HCT116 (cell line): ENCODE data around the gene HABP2. TPM values are rescaled to one million over a fixed set of nuclear protein-coding genes. Genes with fewer than 3 reads are reported as not detected.

Experiments used
- ATAC-seq: fragments of 200-7000 bp; cut with Tn5 transposase; 2 replicates; pipeline ENCODE4 v1.9.1; 2020; ENCODE audit warnings: mild to moderate bottlenecking, moderate library complexity
- BruUV-seq: library from RNA; stranded (reverse); fragments of 400-500 nt; replicated peaks from 2 replicates; lab custom pipeline; 2021; lab: Mats Ljungman, UMichigan
- CTCF ChIA-PET: fragments of 300-600 bp; sonication (Branson Sonifier 250); formaldehyde crosslinking; loops from one replicate; lab custom pipeline; 2021; ENCODE audit warnings: antibody characterized with exemption; lab: Charles Lee
- POLR2A ChIA-PET: fragments of 300-600, 350-600 bp; sonication (Branson Sonifier 250); formaldehyde crosslinking; loops from one replicate; lab custom pipeline; 2021; ENCODE audit warnings: antibody characterized with exemption; lab: Charles Lee
- RAD21 ChIA-PET, 2 experiments: fragments of 300-600 bp; sonication (Branson Sonifier 250); formaldehyde crosslinking; loops; one replicate each; lab custom pipeline; 2023; ENCODE audit warnings: low total read pairs in 2 of 2; ENCODE audit not compliant: uncharacterized antibody in 2 of 2, unreplicated experiment in 2 of 2, low non-redundant PET in 1 of 2; lab: Charles Lee
- DNase-seq: peaks from one replicate; pipeline ENCODE4 v3.0.0-alpha.2; 2010; ENCODE audit warnings: low read depth, low spot score
- H2AFZ ChIP-seq: fragments of 200-600 bp; shearing (Covaris generic), sonication (generic); 2 replicates; pipeline ENCODE4 v1.6.1; 2017; ENCODE audit warnings: low read depth, mixed run types, mixed read lengths, antibody characterized with exemption, low read length; ENCODE audit not compliant: poor library complexity, severe bottlenecking
- H3K27ac ChIP-seq: 2 replicates; pipeline ENCODE4 v1.5.1; 2012; ENCODE audit warnings: low read depth, low read length
- H3K27me3 ChIP-seq: fragments of 200-600 bp; sonication (generic); 2 replicates; pipeline ENCODE4 v1.6.1; 2016; ENCODE audit warnings: mixed run types, low read length, mixed read lengths; ENCODE audit not compliant: insufficient read depth
- H3K36me3 ChIP-seq, 2 experiments: fragments of 200-500 bp in 1 of 2; fragments of 200-600 bp in 1 of 2; sonication (Bioruptor generic) in 1 of 2; sonication (generic) in 1 of 2; 2 replicates each; pipeline versions ENCODE4 v1.5.1 to v1.6.1; 2014 to 2016; ENCODE audit warnings: low read length in 2 of 2, inconsistent platforms in 1 of 2, mixed read lengths in 1 of 2, mixed run types in 1 of 2; ENCODE audit not compliant: insufficient read depth in 2 of 2, control insufficient read depth in 1 of 2
- H3K4me1 ChIP-seq, 2 experiments: fragments of 200-600 bp in 1 of 2; sonication (generic) in 1 of 2; 2 replicates each; pipeline versions ENCODE4 v1.5.1 to v1.6.1; 2012 to 2017; ENCODE audit warnings: low read length in 2 of 2, inconsistent platforms in 1 of 2, mild to moderate bottlenecking in 1 of 2, mixed read lengths in 1 of 2, mixed run types in 1 of 2, moderate library complexity in 1 of 2; ENCODE audit not compliant: insufficient read depth in 2 of 2, control insufficient read depth in 1 of 2
- H3K4me2 ChIP-seq: fragments of 200-600 bp; sonication (generic); 2 replicates; pipeline ENCODE4 v1.6.1; 2017; ENCODE audit warnings: mixed run types, low read length, mixed read lengths
- H3K4me3 ChIP-seq, 2 experiments: fragments of 200-600 bp in 1 of 2; sonication (generic) in 1 of 2; replicated peaks in 1 of 2; 2 replicates each; pipeline ENCODE4 v1.5.1; 2011 to 2016; ENCODE audit warnings: low read length in 2 of 2, control low read depth in 1 of 2, low read depth in 1 of 2, mild to moderate bottlenecking in 1 of 2, mixed read lengths in 1 of 2, mixed run types in 1 of 2
- H3K79me2 ChIP-seq: fragments of 200-600 bp; sonication (generic); 2 replicates; pipeline ENCODE4 v1.6.1; 2017; ENCODE audit warnings: mild to moderate bottlenecking, mixed run types, low read length, moderate library complexity, mixed read lengths; ENCODE audit not compliant: insufficient read depth
- H3K9ac ChIP-seq: fragments of 200-600 bp; sonication (generic); 2 replicates; pipeline ENCODE4 v1.6.1; 2016; ENCODE audit warnings: low read length, mixed read lengths
- H3K9me2 ChIP-seq: fragments of 200-600 bp; sonication (generic), shearing (Covaris generic); 2 replicates; pipeline ENCODE4 v1.6.1; 2017; ENCODE audit warnings: mixed run types, mild to moderate bottlenecking, moderate library complexity; ENCODE audit not compliant: insufficient read depth
- H3K9me3 ChIP-seq, 2 experiments: fragments of 200-500 bp in 1 of 2; fragments of 200-600 bp in 1 of 2; sonication (Bioruptor generic) in 1 of 2; sonication (generic) in 1 of 2; 2 replicates each; pipeline ENCODE4 v1.6.1; 2014 to 2017; ENCODE audit warnings: low read length in 2 of 2, mixed read lengths in 2 of 2, inconsistent platforms in 1 of 2, low read depth in 1 of 2, mild to moderate bottlenecking in 1 of 2, mixed run types in 1 of 2, moderate library complexity in 1 of 2; ENCODE audit not compliant: control insufficient read depth in 1 of 2, insufficient read depth in 1 of 2
- H4K20me1 ChIP-seq: fragments of 200-600 bp; sonication (generic), shearing (Covaris generic); 2 replicates; pipeline ENCODE4 v1.6.1; 2017; ENCODE audit warnings: mixed run types, mild to moderate bottlenecking, moderate library complexity; ENCODE audit not compliant: insufficient read depth
- ATF3 ChIP-seq: IDR thresholded peaks from 2 replicates; pipeline ENCODE4 v1.6.1; 2012
- CBX3 ChIP-seq: IDR thresholded peaks from 2 replicates; pipeline ENCODE4 v1.6.1; 2012; ENCODE audit warnings: low read depth
- EZH2 ChIP-seq: fragments of 200-600 bp; sonication (generic); IDR thresholded peaks from 2 replicates; pipeline ENCODE4 v1.6.1; 2017; ENCODE audit warnings: antibody characterized with exemption, mixed run types
- EZH2phosphoT487 ChIP-seq: fragments of 200-600 bp; IDR thresholded peaks from 2 replicates; pipeline ENCODE4 v1.6.1; 2018; ENCODE audit warnings: antibody characterized with exemption, borderline replicate concordance
- FOSL1 ChIP-seq: IDR thresholded peaks from 2 replicates; pipeline ENCODE4 v1.6.1; 2012; ENCODE audit warnings: low read depth
- POLR2AphosphoS5 ChIP-seq: IDR thresholded peaks from 2 replicates; pipeline ENCODE4 v1.6.1; 2011; ENCODE audit warnings: mild to moderate bottlenecking, low read depth, low read length, moderate library complexity
- REST ChIP-seq: IDR thresholded peaks from 2 replicates; pipeline ENCODE4 v1.6.1; 2012; ENCODE audit warnings: low read depth
- SIN3A ChIP-seq: IDR thresholded peaks from 2 replicates; pipeline ENCODE4 v1.6.1; 2012; ENCODE audit warnings: low read depth
- SP1 ChIP-seq: IDR thresholded peaks from 2 replicates; pipeline ENCODE4 v1.6.1; 2012; ENCODE audit warnings: low read depth
- YY1 ChIP-seq: IDR thresholded peaks from 2 replicates; pipeline ENCODE4 v1.6.1; 2011; ENCODE audit warnings: low read length, low read depth, moderate library complexity, mild to moderate bottlenecking; ENCODE audit not compliant: insufficient replicate concordance; ENCODE audit errors: extremely low read depth
- intact Hi-C: fragments of 100-400 bp; cut with micrococcal nuclease; formaldehyde crosslinking; loops from 2 replicates; pipeline ENCODE4 v1.10.0; 2022
- total RNA-seq: library from RNA; stranded (reverse); gene quantifications from one replicate; pipeline ENCODE4 v1.2.1, GENCODE V29; 2021; ENCODE audit not compliant: unreplicated experiment
- TF ChIP-seq, protein P1 (sequence below): IDR thresholded peaks from 2 replicates; pipeline ENCODE4 v1.6.1; 2012

Gene HABP2
- total RNA-seq, 1 experiment from 2014 or later = 0.20 TPM

DNA sequence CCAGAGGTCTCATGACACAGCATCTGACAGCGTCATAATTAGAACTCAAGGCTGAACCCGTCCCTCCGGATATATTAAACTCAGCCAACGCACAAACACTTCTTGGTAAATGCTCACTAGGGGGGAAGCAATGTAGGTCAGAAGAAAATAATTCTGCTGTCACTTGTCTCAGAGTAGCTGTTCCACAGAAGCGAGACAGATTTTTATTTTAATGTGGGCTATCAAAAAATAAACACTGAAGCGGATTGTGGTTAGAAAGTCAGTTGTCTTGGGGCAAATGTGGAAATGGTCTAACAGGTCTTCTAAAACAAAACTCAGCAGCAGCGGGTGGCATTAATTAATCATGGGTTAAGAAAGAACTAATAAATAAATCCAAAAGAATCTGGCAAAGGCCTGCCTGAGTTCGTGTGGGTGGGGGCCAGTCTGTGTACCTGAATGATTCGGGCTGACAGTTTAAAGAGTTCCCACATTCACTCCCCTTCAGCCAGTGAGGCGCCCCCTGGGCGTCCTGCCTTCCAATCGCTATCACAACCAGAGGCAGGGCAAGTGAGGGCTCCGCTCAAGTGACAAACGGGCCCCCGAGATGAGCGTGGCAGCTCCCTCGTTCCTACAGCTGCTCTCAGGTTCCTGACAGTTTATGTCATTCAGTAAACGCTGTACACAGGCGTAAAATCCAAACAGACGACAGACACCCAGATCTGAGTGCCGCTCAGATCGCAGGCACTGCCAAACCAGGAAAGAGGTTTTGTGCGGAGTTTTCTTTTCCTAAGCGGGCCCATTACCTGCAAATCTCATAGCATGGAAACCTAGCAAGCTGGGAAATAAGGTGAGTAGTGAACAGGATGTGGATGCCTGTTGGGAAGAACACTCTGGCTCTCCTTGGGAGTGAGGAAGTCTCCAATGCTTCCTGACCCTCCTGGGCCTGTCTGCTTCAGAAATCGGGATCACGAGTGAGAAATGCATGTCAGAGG is 58.1 kb downstream of the HABP2 start:
- H4K20me1 ChIP-seq = no peaks in the 10 kb centered on the region
- H3K4me2 ChIP-seq = no peak overlapping the region
- H3K9me2 ChIP-seq = no peaks in the 10 kb centered on the region
- H3K27ac ChIP-seq = no peak overlapping the region
- ChIA-PET RAD21 (no interaction called here), POLR2A (no interaction called here), CTCF (no interaction called here)
- no TSS peak for BruUV-seq
- no peak for DNase-seq
- H3K36me3 ChIP-seq = no peaks in the 10 kb centered on the region
- no peak overlapping the region for H3K4me3 ChIP-seq
- intact Hi-C loops = no loop called here
- no peak overlapping the region for H2AFZ ChIP-seq
- ATAC-seq = no peak
- no peaks in the 10 kb centered on the region for H3K79me2 ChIP-seq
- peaks cover 36% of the 10 kb centered on the region for H3K27me3 ChIP-seq
- TF ChIP-seq, protein P1, sequence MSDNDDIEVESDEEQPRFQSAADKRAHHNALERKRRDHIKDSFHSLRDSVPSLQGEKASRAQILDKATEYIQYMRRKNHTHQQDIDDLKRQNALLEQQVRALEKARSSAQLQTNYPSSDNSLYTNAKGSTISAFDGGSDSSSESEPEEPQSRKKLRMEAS = no peak
- TF ChIP-seq SP1 (no peak), YY1 (no peak)
- H3K9me3 ChIP-seq = no peaks in the 10 kb centered on the region
- no peak overlapping the region for H3K9ac ChIP-seq
- no peaks in the 10 kb centered on the region for H3K4me1 ChIP-seq

DNA sequence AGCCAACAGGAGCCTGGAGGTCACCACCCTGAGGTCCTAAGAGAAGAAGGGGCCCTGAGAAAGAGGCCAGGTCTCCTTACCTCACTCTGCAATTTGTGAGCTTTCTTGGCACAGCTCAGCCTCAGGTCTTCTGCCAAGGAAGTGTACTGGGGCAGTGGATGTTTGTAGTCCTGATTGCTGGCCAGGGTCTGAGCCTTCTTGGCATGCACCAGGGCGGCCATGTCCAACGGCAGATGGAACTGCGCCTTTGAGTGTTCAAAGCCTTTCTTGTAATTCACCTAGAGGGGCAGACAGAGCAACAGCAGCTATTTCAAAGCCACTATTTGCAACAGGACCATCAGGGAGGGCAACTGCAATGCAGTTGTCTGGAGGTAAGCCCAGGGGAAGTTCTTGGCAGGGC is 59.3 kb downstream of the HABP2 start:
- ChIA-PET POLR2A (no interaction called here), RAD21 (no interaction called here), CTCF (no interaction called here)
- no peaks in the 10 kb centered on the region for H3K9me2 ChIP-seq
- ATAC-seq (no peak), DNase-seq (no peak)
- no peak overlapping the region for H3K9ac ChIP-seq
- peaks cover 42% of the 10 kb centered on the region for H3K27me3 ChIP-seq
- intact Hi-C loops = no loop called here
- no peaks in the 10 kb centered on the region for H4K20me1 ChIP-seq
- no peaks in the 10 kb centered on the region for H3K9me3 ChIP-seq
- no TSS peak for BruUV-seq
- no peaks in the 10 kb centered on the region for H3K79me2 ChIP-seq
- no peak overlapping the region for H3K27ac ChIP-seq
- no peak overlapping the region for H3K4me2 ChIP-seq
- H3K36me3 ChIP-seq = no peaks in the 10 kb centered on the region
- no peak overlapping the region for H3K4me3 ChIP-seq
- H3K4me1 ChIP-seq = no peaks in the 10 kb centered on the region
- TF ChIP-seq EZH2 (no peak), FOSL1 (no peak), SIN3A (no peak), EZH2phosphoT487 (no peak), REST (no peak), CBX3 (no peak), POLR2AphosphoS5 (no peak), ATF3 (no peak)
- H2AFZ ChIP-seq = no peak overlapping the region
